ENCODE measurements around the gene TYW1B.
"Not testable (repeated sequence)": the region's sequence is repeated elsewhere in the genome, so short reads cannot be mapped to it uniquely, and the experiment has no call there.

- peak; percentile 42 for TF ChIP-seq CTCF (IDR thresholded peaks at IDR 0.05; ENCODE audit: poor library complexity)
- TF ChIP-seq EZH2 (IDR thresholded peaks at IDR 0.05; ENCODE audit: borderline replicate concordance), result not testable (repeated sequence)
These were observed 192.6 kb downstream of the TYW1B start for GRCh38 chr7:72635273-72635908.

All from hepatocyte (in vitro differentiated cells).